Vagina (tissue), 2 donors: ENCODE data around the gene TOPBP1. TPM values are rescaled to one million over a fixed set of nuclear protein-coding genes. Genes with fewer than 3 reads are reported as not detected.
"Not testable (repeated sequence)": the region's sequence is repeated elsewhere in the genome, so short reads cannot be mapped to it uniquely, and the experiment has no call there.

ENCODE experiments used
- DNase-seq, 2 donors: peaks; one replicate each; pipeline ENCODE4 v3.0.0-alpha.2; 2017; ENCODE audit errors: extremely low spot score in 2 of 2
- H3K27ac ChIP-seq: fragments of 200-600 bp; sonication (generic); one replicate; pipeline ENCODE4 v1.5.1; 2019
- H3K27me3 ChIP-seq: fragments of 200-600 bp; sonication (generic); one replicate; pipeline ENCODE4 v1.5.1; 2019
- H3K36me3 ChIP-seq, 2 donors: fragments of 200-600 bp; sonication (generic); one replicate each; pipeline ENCODE4 v1.5.1; 2017 to 2019
- H3K4me1 ChIP-seq: fragments of 200-600 bp; sonication (generic); one replicate; pipeline ENCODE4 v1.5.1; 2019
- H3K4me3 ChIP-seq, 2 donors: fragments of 200-600 bp; sonication (generic); 1 replicate in 1 of 2; 2 replicates in 1 of 2; pipeline ENCODE4 v1.5.1; 2016 to 2019
- H3K9me3 ChIP-seq: fragments of 200-600 bp; sonication (generic); one replicate; pipeline ENCODE4 v1.5.1; 2019
- CTCF ChIP-seq, 3 experiments: fragments of 450-650 bp in 2 of 3; fragments of 200-600 bp in 1 of 3; sonication (generic) in 1 of 3; IDR thresholded peaks; one replicate each; pipeline ENCODE4 v1.5.1; 2017 to 2019; ENCODE audit warnings: antibody characterized with exemption in 3 of 3, mild to moderate bottlenecking in 2 of 3, moderate library complexity in 2 of 3
- POLR2A ChIP-seq, 2 donors: fragments of 450-650 bp; IDR thresholded peaks; one replicate each; pipeline ENCODE4 v1.6.1; 2017; ENCODE audit warnings: antibody characterized with exemption in 2 of 2, mild to moderate bottlenecking in 2 of 2, moderate library complexity in 2 of 2
- POLR2AphosphoS5 ChIP-seq, 2 donors: sonication (generic); formaldehyde crosslinking; IDR thresholded peaks; one replicate each; pipeline ENCODE4 v1.9.0; 2017; ENCODE audit warnings: antibody characterized with exemption in 2 of 2, mild to moderate bottlenecking in 2 of 2, low read depth in 1 of 2; ENCODE audit not compliant: insufficient read depth in 1 of 2
- intact Hi-C: fragments of 100-400 bp; cut with DNase I; formaldehyde crosslinking; loops from one replicate; pipeline ENCODE4 v1.15.1; 2023
- small RNA-seq: library from RNA; depleted of rRNA; stranded (forward); fragments of <200 nt; gene quantifications from one replicate; pipeline ENCODE3, GENCODE V24; 2016
- total RNA-seq: library from RNA; depleted of rRNA; stranded (reverse); fragments of >200 nt; gene quantifications from one replicate; pipeline ENCODE4 v1.2.3, GENCODE V29; 2016

TOPBP1 gene
- total RNA-seq, 1 donor from 2014 or later = 28.2 TPM

- no peaks in the 10 kb centered on the region for H3K27me3 ChIP-seq
- intact Hi-C loops = no loop called here
- no peak overlapping the region for H3K27ac ChIP-seq
- no peak for DNase-seq
- no peak overlapping the region for H3K4me3 ChIP-seq
- no peaks in the 10 kb centered on the region for H3K9me3 ChIP-seq
- H3K36me3 ChIP-seq = no peaks in the 10 kb centered on the region
- H3K4me1 ChIP-seq = no peaks in the 10 kb centered on the region
- TF ChIP-seq POLR2A (IDR thresholded peaks at IDR 0.05) (no peak), CTCF (IDR thresholded peaks at IDR 0.05) (no peak), POLR2AphosphoS5 (IDR thresholded peaks at IDR 0.05; ENCODE audit: insufficient read depth in 1 of 2, low read depth in 1 of 2) (no peak)
Observed at GRCh38 chr3:133561679-133562078, 100.1 kb downstream of the TOPBP1 start.

GRCh38 chr3:133551589-133551988, 110.2 kb downstream of the TOPBP1 start:
- DNase-seq, intact Hi-C loops: not testable (repeated sequence)

More at GRCh38 chr3:133551589-133551988, 110.2 kb downstream of the TOPBP1 start:
- not testable (repeated sequence) for H3K4me3 ChIP-seq, H3K36me3 ChIP-seq, H3K27ac ChIP-seq, H3K9me3 ChIP-seq, H3K27me3 ChIP-seq
- peaks cover 18% of the 10 kb centered on the region for H3K4me1 ChIP-seq

Small RNA genes within 50 kb of the gene (small RNA-seq; reads per million reads assigned to genes)
- not detected for gene RF00438
- not detected for gene RNA5SP140
- not detected for gene RNU6-678P

Other genes starting within 250 kb of the TOPBP1 start
- gene CDV3, start 88.3 kb downstream of the TOPBP1 start, total RNA-seq = 55.0 TPM
- gene TF, start 84.5 kb upstream of the TOPBP1 start, total RNA-seq = 2.9 TPM
- gene SRPRB, start 143.9 kb upstream of the TOPBP1 start, total RNA-seq = 7.6 TPM
- 3.7 TPM for gene RAB6B, start 233.9 kb upstream of the TOPBP1 start, total RNA-seq